K562 (cell line): Measurements from ENCODE around the gene IP6K2. TPM values are rescaled to one million over a fixed set of nuclear protein-coding genes. Genes with fewer than 3 reads are reported as not detected.

Experiments
- ARHGAP35 ChIP-seq: fragments of 450-650 bp; IDR thresholded peaks from 2 replicates; pipeline ENCODE4 v1.6.1; 2018; ENCODE audit not compliant: partially characterized antibody
- ASH1L ChIP-seq: fragments of 450-650 bp; IDR thresholded peaks from 2 replicates; pipeline ENCODE4 v1.6.1; 2018; ENCODE audit warnings: borderline replicate concordance, mild to moderate bottlenecking, low read depth; ENCODE audit not compliant: partially characterized antibody
- ATF6 ChIP-seq: sonication (generic); formaldehyde crosslinking; IDR thresholded peaks from 2 replicates; pipeline ENCODE4 v1.4.0; 2020; ENCODE audit warnings: mild to moderate bottlenecking, missing genetic modification reagents
- CTCF ChIP-seq, 3 experiments: IDR thresholded peaks in 2 of 3; conservative IDR thresholded peaks in 1 of 3; 2 replicates each; pipeline ENCODE4 v1.5.1; 2011 to 2012; ENCODE audit warnings: low read length in 3 of 3, mild to moderate bottlenecking in 3 of 3, control low read depth in 2 of 3, improper control_type of control experiment in 1 of 3, inconsistent platforms in 1 of 3, low read depth in 1 of 3, mixed read lengths in 1 of 3, moderate library complexity in 1 of 3; ENCODE audit not compliant: insufficient read depth in 2 of 3
- CTCFL ChIP-seq: IDR thresholded peaks from 2 replicates; pipeline ENCODE4 v1.6.1; 2011; ENCODE audit warnings: borderline replicate concordance, low read depth, mild to moderate bottlenecking, moderate library complexity, low read length; ENCODE audit not compliant: insufficient read depth, poor library complexity, severe bottlenecking
- DEAF1 ChIP-seq: fragments of 450-650 bp; formaldehyde crosslinking; IDR thresholded peaks from 2 replicates; pipeline ENCODE4 v1.4.0; 2020; ENCODE audit warnings: mild to moderate bottlenecking, moderate library complexity
- ESRRA ChIP-seq: fragments of 450-650 bp; IDR thresholded peaks from 2 replicates; pipeline ENCODE4 v1.6.1; 2014; ENCODE audit warnings: low read depth, mild to moderate bottlenecking, moderate library complexity, borderline replicate concordance
- NR4A1 ChIP-seq, 2 experiments: fragments of 250-450 bp in 1 of 2; fragments of 450-650 bp in 1 of 2; sonication (Bioruptor Pico) in 1 of 2; IDR thresholded peaks; 2 replicates each; pipeline versions ENCODE4 v1.4.0 to v1.6.1; 2016 to 2020; ENCODE audit warnings: mild to moderate bottlenecking in 2 of 2, missing compliant biosample characterization in 1 of 2, missing genetic modification characterization in 1 of 2, moderate library complexity in 1 of 2
- SOX6 ChIP-seq: fragments of 450-650 bp; IDR thresholded peaks from 2 replicates; pipeline ENCODE4 v1.6.1; 2014; ENCODE audit warnings: mild to moderate bottlenecking
- TEAD1 ChIP-seq, 2 experiments: fragments of 450-650 bp in 1 of 2; sonication (generic) in 1 of 2; formaldehyde crosslinking; IDR thresholded peaks; 2 replicates each; pipeline versions ENCODE4 v1.4.0 to v1.8.0; 2020 to 2022; ENCODE audit warnings: mild to moderate bottlenecking in 2 of 2, missing genetic modification reagents in 1 of 2
- ZNF124 ChIP-seq: sonication (generic); formaldehyde crosslinking; IDR thresholded peaks from 2 replicates; pipeline ENCODE4 v1.8.1; 2022; ENCODE audit warnings: missing genetic modification reagents
- ZNF184 ChIP-seq: sonication (generic); formaldehyde crosslinking; IDR thresholded peaks from 2 replicates; pipeline ENCODE4 v1.5.0; 2020; ENCODE audit warnings: missing genetic modification reagents
- ZNF518B ChIP-seq: fragments of 250-450 bp; sonication (Bioruptor Pico); IDR thresholded peaks from 2 replicates; pipeline ENCODE4 v1.5.0; 2021; ENCODE audit warnings: mild to moderate bottlenecking, moderate library complexity
- polyA plus RNA-seq, 8 experiments: library from polyadenylated mRNA; depleted of rRNA in 4 of 8; stranded (reverse) in 5 of 8; unstranded in 3 of 8; fragments of >200 nt; fragmentation: Nextera tagmentation in 2 of 8; fragmentation: Illumina TruSeq in 1 of 8; extraction: Ambion mirVana in 2 of 8; extraction: Trizol in 1 of 8; gene quantifications; 2 replicates each; pipeline versions ENCODE4 v1.2.1 to v1.2.3, GENCODE V29; 2011 to 2014; ENCODE audit warnings: inconsistent platforms in 1 of 8, missing spikeins in 1 of 8
- total RNA-seq, 7 experiments: library from RNA; depleted of rRNA in 6 of 7; stranded (reverse); fragments of >200 nt in 6 of 7; fragmentation: Illumina TruSeq in 2 of 7; extraction: Trizol in 2 of 7; gene quantifications; 2 replicates each; pipeline versions ENCODE4 v1.2.1 to v1.2.3, GENCODE V29; 2011 to 2021; ENCODE audit warnings: low replicate concordance in 1 of 7

The IP6K2 gene
- total and polyA plus RNA-seq, 9 of the 15 experiments (the other 6 are each of a cell fraction or from before 2014, with no cell fraction given) = 19.6 to 78.1 (median 48.0) TPM

- TF ChIP-seq DEAF1 (CRISPR knock-in tag) = no peak
- no peak for TF ChIP-seq ZNF184 (CRISPR knock-in tag)
- no peak for TF ChIP-seq ZNF124
- TF ChIP-seq ATF6 (CRISPR knock-in tag) = no peak
- 0 out of 2 replicates have a peak, but pooled peaks have one; percentile 38 for TF ChIP-seq ESRRA
- TF ChIP-seq ASH1L = no peak
- TF ChIP-seq NR4A1 (CRISPR knock-in tag; IDR thresholded peaks at IDR 0.05) = no peak
- no peak for TF ChIP-seq NR4A1 (tag; IDR thresholded peaks at IDR 0.05)
- no peak for TF ChIP-seq ZNF518B (CRISPR knock-in tag)
- peak; percentile 89 for TF ChIP-seq CTCFL
- 0 out of 4 replicates have a peak, but pooled peaks of 1 of the 2 experiments have one; percentile 54 for TF ChIP-seq TEAD1 (CRISPR knock-in tag; IDR thresholded peaks at IDR 0.05)
- no peak for TF ChIP-seq SOX6
- TF ChIP-seq CTCF (IDR thresholded peaks at IDR 0.05 in 2 of 3, conservative IDR thresholded peaks at IDR 0.05 in 1 of 3; ENCODE audit: insufficient read depth in 2 of 3, low read depth in 1 of 3, low read length in 3 of 3) = peak; percentile 61 to 81 (median 66)
- TF ChIP-seq ARHGAP35 = no peak
Observed at GRCh38 chr3:48685603-48686511, 31.2 kb downstream of the IP6K2 start, which contains the start of gene NCKIPSD (continued).
